ENCODE results near the gene MAST3. TPM values are rescaled to one million over a fixed set of nuclear protein-coding genes. Genes with fewer than 3 reads are reported as not detected.
A peak's percentile ranks its signal among the peaks of the same experiment; 100 is the strongest.

MAST3 gene
- total and polyA plus RNA-seq, 12 donors, result 1.6 to 19.1 (median 11.4) TPM

GRCh38 chr19:18153556-18154134 is 56.1 kb downstream of the MAST3 start:
- intact Hi-C loops (cut with DNase I), result loop anchor here in 1 of 2 donors (5.0 kb wide), 1 partner anchor 36 kb away; no protein-coding TSS in a partner anchor
- Histone ChIP-seq H3K27ac (peak overlapping the region; percentile 17 to 97 (median 94)), H3K36me3 (replicated peaks in 1 of 2) (peaks cover 0 to 6% of the 10 kb centered on the region in 2 donors), H3K9me3 (replicated peaks in 1 of 3) (no peaks in the 10 kb centered on the region), H3K4me1 (replicated peaks in 1 of 2) (peaks cover 32 to 58% of the 10 kb centered on the region in 2 donors), H3K27me3 (no peaks in the 10 kb centered on the region), H3K4me3 (peak overlapping the region; percentile 33 to 84 (median 60))
- peak in 4 of 7 donors; percentile 37 to 67 (median 50) for DNase-seq
- 0 to 7% (median 1%) methylated on average over 6 to 38 of the region's 38 CpGs for WGBS, 4 donors
- TF ChIP-seq POLR2A (IDR thresholded peaks at IDR 0.05) (peak in 1 of 2 donors; percentile 51), CTCF (IDR thresholded peaks at IDR 0.05) (no peak)

DNA sequence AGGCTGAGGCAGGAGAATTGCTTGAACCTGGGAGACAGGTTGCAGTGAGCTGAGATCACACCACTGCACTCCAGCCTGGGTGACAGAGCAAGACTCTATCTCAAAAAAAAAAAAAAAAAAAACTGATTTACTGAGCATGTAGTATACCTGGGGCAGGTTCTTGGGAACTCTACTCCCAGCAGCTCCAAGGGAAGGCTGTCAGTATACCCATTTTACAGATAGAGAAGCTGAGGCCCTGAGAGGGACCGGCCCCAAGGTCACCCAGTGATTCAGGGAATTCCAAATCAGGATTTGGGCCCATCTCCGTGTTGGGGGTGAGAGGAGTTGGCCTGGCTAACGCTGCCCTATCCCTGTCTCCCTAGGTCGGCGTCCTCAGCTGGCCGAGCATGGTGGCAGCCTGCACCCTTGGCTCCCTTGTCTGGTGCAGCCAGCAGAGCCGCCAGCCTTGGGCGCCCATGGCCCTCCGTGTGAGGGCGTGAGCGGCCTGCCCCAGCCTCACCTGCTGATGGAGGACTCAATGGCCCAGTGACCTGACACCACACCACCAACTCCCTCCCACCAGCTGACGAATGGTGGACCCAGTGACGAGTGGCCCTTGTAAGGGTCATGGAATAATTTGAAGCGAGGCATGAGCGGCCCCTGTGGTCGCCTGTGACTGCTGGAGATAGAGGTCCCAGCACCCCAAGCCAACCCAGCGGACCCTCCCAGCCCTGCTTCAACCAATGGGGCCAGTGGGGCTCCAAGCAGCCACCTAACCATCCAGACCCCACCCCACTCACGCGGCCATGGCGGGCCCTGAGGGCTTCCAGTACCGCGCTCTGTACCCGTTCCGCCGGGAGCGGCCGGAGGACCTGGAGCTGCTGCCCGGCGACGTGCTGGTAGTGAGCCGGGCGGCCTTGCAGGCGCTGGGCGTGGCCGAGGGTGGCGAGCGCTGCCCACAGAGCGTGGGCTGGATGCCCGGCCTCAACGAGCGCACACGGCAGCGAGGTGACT is 57.8 kb downstream of the MAST3 start:
- 17 to 60% (median 48%) methylated on average over 1 to 43 of the region's 43 CpGs for WGBS, 4 donors
- H3K9me3 ChIP-seq (replicated peaks in 1 of 3), result no peaks in the 10 kb centered on the region
- peak overlapping the region; percentile 69 to 94 (median 87) for H3K27ac ChIP-seq
- no peak for TF ChIP-seq CTCF (IDR thresholded peaks at IDR 0.05)
- peak; percentile 23 to 69 for TF ChIP-seq POLR2A (IDR thresholded peaks at IDR 0.05)
- peaks cover 0 to 6% of the 10 kb centered on the region in 2 donors for H3K36me3 ChIP-seq (replicated peaks in 1 of 2)
- H3K27me3 ChIP-seq, result no peaks in the 10 kb centered on the region
- H3K4me1 ChIP-seq (replicated peaks in 1 of 2), result peaks cover 35 to 60% of the 10 kb centered on the region in 2 donors
- peak overlapping the region in 1 of 4 donors; percentile 30 for H3K4me3 ChIP-seq
- DNase-seq, result peak; percentile 76 to 86 (median 79)
- intact Hi-C loops (cut with DNase I), result no loop called here

GRCh38 chr19:18156268-18156667 is 58.7 kb downstream of the MAST3 start:
- 77 to 87% (median 86%) methylated on average over 5 to 6 of the region's 6 CpGs for WGBS, 4 donors

More at GRCh38 chr19:18156268-18156667, 58.7 kb downstream of the MAST3 start:
- Histone ChIP-seq H3K4me1 (replicated peaks in 1 of 2) (peaks cover 43 to 66% of the 10 kb centered on the region in 2 donors), H3K4me3 (peak overlapping the region in 1 of 4 donors; percentile 17), H3K27me3 (no peaks in the 10 kb centered on the region), H3K36me3 (replicated peaks in 1 of 2) (peaks cover 0 to 6% of the 10 kb centered on the region in 2 donors), H3K27ac (peak overlapping the region; percentile 69 to 94 (median 87)), H3K9me3 (replicated peaks in 1 of 3) (no peaks in the 10 kb centered on the region)
- no peak for TF ChIP-seq CTCF (IDR thresholded peaks at IDR 0.05)
- TF ChIP-seq POLR2A (IDR thresholded peaks at IDR 0.05), result no peak
- DNase-seq, result peak in 2 of 7 donors; percentile 32 to 43
- intact Hi-C loops (cut with DNase I), result no loop called here
